Medulla oblongata (tissue), 1 donor: ENCODE data around the gene PTPRN2.

Source experiments
- DNase-seq: peaks from one replicate; pipeline ENCODE4 v3.0.0-alpha.2; 2015; ENCODE audit errors: extremely low spot score

The PTPRN2 gene

DNA sequence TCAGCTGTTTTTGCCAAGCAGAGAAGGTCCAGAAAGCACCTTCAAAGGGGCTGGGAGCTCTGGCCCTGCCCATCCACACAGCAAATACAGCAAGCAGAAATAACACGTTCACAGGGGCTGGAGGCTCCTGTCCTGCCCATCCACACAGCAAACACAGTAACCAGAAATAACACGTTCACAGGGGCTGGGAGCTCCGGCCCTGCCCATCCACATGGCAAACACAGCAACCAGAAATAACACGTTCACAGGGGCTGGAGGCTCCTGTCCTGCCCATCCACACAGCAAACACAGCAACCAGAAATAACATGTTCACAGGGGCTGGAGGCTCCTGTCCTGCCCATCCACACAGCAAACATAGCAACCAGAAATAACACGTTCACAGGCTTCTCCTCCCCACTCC, 558.1 kb downstream of the PTPRN2 start:
- DNase-seq = no peak

DNA sequence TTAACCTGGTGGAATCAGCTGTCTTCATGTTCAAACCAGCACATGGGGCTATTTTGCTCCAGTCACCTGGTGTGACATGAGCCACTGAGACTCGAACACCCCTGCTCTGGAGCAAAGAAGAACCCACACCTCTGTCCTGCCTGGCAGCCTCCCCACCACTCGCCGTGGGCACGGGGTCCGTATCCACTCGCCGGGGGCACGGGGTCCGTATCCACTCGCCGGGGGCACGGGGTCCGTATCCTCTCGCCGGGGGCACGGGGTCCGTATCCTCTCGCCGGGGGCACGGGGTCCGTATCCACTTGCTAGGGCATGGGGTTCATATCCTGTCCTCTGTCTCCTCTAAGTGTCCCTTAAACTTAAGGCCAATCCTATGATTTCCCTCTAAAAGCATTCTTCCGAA, 558.7 kb downstream of the PTPRN2 start:
- no peak for DNase-seq

DNA sequence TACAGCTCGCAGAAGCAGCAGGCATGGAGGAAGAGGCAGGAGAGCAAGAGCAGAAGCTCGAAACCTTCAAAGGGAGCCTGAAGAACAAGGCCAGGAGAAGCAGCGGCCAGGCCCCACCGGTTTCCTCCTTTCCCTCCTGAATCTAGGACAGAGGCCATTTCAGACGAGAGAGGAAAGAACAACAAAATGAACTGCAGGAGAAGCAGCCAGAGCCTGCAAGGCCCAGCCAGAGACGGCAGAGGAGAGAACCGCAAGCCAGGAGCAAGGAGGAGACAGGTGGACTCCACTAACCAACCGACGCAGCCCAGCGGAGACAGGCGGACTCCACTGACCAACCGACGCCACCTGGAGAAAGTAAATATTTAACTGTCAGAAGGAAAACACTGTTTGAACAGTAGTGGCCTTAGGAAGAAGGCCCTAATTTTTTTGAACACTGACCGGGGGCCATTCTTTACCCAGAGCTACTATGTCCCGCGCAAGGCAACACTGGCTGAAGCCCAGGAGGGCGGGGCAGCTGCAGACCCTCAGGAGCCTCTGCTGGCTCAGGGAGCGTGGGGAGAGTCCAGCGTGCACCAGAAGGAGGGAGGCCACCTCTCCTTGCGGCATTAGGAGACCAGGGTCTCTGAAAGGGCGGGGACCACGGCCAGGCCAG, 559.2 kb downstream of the PTPRN2 start:
- no peak for DNase-seq

- no peak for DNase-seq
Measured at GRCh38 chr7:158027646-158028045, 560.0 kb downstream of the PTPRN2 start.

GRCh38 chr7:158026636-158027265, 560.9 kb downstream of the PTPRN2 start:
- DNase-seq = no peak

GRCh38 chr7:158025686-158026600, 561.7 kb downstream of the PTPRN2 start:
- DNase-seq = no peak

DNA sequence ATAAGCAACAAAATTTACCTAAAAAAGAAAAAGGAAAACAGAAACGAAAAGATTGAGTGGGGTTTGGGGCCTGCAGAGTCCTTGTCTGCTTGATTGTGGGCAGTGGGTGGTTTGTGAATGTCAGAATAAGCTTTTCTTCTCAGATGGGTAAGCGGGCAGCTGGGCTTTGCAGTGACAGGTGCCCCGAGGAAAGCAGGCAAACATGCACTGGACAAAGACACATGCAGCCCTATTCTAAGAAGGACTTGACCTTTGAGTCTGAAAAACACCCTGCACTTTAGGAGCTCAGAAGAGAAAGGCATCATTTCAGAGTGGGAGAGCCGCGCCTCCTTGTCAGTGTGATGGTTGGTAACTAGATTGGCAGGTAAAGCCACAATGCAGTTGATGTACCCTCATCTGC, 562.7 kb downstream of the PTPRN2 start:
- DNase-seq = no peak

DNA sequence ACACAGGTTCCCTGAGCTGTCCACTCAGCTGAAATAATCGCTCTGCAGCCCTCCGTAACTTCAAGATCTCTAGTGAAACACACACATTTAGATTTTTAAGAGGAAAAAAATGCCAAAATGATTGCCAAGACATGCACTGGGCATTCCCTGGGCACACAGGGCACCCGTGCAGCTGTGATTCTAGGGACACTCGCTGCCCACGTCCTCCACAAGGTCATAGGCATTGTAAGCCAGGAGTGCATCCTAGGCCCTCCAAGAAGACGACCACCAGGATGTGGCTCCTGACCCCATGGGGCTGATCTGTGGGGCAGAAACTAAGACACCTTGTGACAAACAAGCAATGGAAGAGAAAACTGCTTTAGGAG, 563.3 kb downstream of the PTPRN2 start:
- DNase-seq = no peak

- DNase-seq = no peak
Measured at GRCh38 chr7:158023681-158024350, 563.8 kb downstream of the PTPRN2 start.

DNA sequence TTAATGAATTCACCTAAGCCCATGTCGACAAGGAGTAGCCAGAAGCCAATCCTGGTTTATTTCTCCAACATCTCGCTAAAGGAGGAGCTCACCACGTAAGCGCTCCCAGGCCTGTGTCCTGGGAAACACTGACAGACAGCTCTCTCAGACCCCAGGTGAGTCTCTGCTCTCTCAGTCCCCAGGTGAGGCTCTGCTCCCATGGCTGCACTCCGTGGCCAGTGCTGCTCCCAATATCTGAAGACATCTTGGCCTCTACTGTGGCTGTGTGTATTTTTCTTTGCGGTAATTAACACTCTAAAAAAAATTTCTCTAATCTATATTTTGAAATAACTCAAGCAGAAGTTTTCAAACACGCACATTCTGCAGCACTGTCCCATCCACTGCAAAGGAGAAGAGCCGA, 564.5 kb downstream of the PTPRN2 start:
- no peak for DNase-seq

- no peak for DNase-seq
Measured at GRCh38 chr7:158022601-158023000, 565.0 kb downstream of the PTPRN2 start.

DNA sequence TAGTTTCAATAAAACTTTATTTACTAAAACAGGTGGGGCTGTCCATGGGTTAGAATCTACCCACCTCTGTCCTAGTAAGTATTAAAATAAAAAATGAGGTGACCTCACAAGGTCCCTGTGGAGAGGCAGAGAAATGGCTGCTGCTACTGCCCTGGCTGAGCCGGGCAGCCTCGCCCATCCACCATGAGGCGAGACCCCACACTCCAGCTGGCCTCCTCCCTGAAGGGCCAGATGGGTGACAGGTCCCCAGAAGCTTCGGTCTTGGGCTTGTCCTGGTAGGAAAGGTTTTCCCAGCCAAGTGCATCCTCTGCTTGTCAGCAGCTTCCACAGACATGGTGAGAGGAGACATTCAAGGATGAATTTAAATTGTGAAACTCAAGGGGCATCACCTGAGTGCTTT, 565.8 kb downstream of the PTPRN2 start:
- DNase-seq = no peak

GRCh38 chr7:158020706-158021095, 566.9 kb downstream of the PTPRN2 start:
- no peak for DNase-seq

DNA sequence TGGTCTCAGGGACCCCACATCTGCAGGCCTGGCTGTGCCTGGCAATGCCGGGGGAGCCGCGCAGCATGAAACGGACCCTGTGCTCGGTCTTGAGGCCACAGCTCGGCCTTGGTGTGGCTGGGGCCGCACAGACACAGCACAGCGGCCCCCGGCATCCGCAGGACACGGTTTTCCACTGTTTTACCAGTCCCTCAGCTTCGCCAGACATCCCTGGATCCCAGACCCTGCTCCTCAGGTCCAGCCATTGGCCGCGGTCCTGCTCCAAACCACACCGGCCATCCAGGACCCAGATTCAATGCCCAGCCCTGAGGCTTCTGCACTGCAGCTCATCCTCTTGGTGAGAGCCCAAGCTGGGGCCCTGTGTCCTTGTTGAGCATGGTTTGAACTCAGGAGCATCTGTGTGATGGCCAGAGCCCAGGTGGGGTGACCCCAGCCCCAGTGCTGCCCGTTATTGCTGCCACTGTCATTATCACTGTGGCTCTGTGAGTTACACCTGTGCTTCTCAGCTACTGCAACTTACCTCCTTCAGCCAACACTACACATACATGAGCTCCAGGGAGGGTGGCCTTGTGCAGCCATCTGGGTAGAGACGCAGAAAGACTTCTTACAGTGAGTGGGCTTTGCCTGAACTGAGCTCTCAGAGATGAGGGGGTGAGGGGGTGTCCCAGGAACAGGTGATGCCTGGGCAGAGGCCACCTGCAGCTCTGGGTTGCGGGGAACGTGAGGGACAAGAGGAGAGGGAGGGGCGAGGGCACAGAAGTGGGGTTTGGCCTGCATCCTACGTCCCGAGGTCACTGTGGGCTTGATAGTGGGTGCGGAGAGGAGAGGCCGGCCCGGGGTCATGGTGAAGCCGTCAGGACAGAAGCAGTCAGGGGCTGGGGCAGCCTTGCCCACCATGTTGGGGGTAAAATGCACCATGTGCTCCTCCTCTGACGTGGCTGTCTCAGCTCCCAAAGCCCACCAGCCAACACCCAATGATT, 567.6 kb downstream of the PTPRN2 start:
- DNase-seq = no peak

DNA sequence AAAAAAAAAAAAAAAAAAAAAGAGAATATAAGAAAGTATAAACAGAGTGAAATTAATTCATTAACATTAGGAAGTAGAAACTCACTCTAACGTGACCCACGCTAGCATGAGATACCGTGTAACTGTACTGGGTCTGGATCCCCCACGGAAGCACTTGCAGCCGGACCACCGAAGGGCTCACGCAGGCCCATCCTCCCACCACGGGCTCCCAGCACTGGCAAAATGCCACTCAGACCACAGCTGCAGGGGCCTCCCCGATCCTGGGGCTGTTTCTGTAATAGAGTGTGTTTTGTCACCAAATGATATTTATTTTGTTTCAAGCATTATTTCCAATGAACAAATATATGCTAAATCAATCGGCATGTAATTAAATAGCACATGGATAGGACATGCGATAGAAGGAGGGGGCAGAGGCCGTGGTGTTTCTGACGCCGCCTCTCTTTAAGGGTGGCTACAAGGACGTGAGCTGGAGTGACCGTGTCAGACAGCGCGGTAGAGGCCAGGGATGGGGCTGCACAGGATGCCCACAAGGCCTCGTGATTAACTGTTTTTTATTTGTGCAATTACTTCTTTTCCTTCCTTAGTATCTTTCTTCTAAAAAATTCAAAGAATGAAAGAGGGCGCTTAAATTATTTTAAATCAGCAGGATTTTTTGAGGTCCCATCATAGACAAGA, 568.5 kb downstream of the PTPRN2 start:
- no peak for DNase-seq

DNA sequence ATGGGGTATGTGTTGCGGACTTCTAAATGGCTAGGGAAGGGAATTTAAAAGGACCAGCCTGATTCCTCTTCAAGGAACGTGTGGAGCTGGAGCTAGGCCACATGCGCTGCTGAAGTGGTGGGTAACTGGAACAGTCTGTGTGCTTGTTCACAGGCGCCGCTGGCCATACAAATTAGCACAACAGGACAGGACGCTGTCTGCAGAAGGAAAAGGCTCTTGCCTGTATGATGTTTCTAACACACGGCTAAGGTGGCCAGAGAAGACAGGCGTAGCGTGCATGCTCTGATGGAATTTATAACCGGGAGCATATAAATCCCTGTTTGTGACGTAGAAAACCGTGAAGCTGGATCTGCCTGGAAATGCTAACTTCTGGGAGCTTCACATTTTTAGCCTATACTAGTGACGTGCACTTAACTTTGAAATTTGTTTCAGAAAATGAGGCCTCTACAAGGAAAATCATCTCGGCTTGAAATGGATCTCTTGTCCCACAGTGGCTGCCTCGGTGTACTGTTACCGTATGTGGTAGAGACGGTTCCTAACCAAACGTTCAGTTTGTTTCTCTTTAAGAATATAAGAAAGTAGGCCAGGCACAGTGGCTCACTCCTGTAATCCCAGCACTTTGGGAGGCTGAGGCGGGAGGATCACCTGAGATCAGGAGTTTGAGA, 569.4 kb downstream of the PTPRN2 start:
- DNase-seq = no peak

- no peak for DNase-seq
Measured at GRCh38 chr7:158017111-158018097, 570.2 kb downstream of the PTPRN2 start.

GRCh38 chr7:158016180-158017097, 571.2 kb downstream of the PTPRN2 start:
- peak; percentile 38 for DNase-seq
